Caco-2 (cell line): Measurements from ENCODE around the gene EYA3. TPM values are rescaled to one million over a fixed set of nuclear protein-coding genes. Genes with fewer than 3 reads are reported as not detected.

Source experiments
- BruUV-seq: library from RNA; stranded (reverse); fragments of 400-500 nt; replicated peaks from 2 replicates; lab custom pipeline; 2021; lab: Mats Ljungman, UMichigan
- CTCF ChIA-PET: fragments of 300-600 bp; sonication (Branson Sonifier 250); formaldehyde crosslinking; loops from one replicate; lab custom pipeline; 2022; ENCODE audit warnings: antibody characterized with exemption; lab: Charles Lee
- POLR2A ChIA-PET: fragments of 300-600 bp; sonication (Branson Sonifier 250); formaldehyde crosslinking; loops from one replicate; lab custom pipeline; 2022; ENCODE audit warnings: antibody characterized with exemption; lab: Charles Lee
- DNase-seq, 2 experiments: peaks; one replicate each; pipeline versions ENCODE4 v3.0.0 to v3.0.0-alpha.2; 2020 to 2022
- H3K27me3 ChIP-seq: replicated peaks from 2 replicates; pipeline ENCODE4 v1.6.0; 2011; ENCODE audit warnings: low read length; ENCODE audit not compliant: control insufficient read depth, insufficient read depth
- H3K36me3 ChIP-seq: 2 replicates; pipeline ENCODE4 v1.5.1; 2011; ENCODE audit warnings: low read length; ENCODE audit not compliant: control insufficient read depth, insufficient read depth
- H3K4me1 ChIP-seq: fragments of 250-450 bp; sonication (Bioruptor Pico); 2 replicates; pipeline ENCODE4 v1.5.1; 2020; ENCODE audit warnings: mild to moderate bottlenecking
- H3K4me3 ChIP-seq: 2 replicates; pipeline ENCODE4 v1.5.1; 2011; ENCODE audit warnings: low read depth, mild to moderate bottlenecking, control low read depth, low read length
- H3K9me3 ChIP-seq: fragments of 250-450 bp; sonication (Bioruptor Pico); 2 replicates; pipeline ENCODE4 v1.5.1; 2020; ENCODE audit warnings: mild to moderate bottlenecking, moderate library complexity
- H3K27ac Mint-ChIP-seq: one replicate; pipeline ENCODE4 v1.8.0; 2022; ENCODE audit warnings: mixed read lengths; ENCODE audit not compliant: unreplicated experiment
- H3K27me3 Mint-ChIP-seq: one replicate; pipeline ENCODE4 v1.8.0; 2022; ENCODE audit warnings: mixed read lengths; ENCODE audit not compliant: insufficient read depth, unreplicated experiment
- H3K36me3 Mint-ChIP-seq: one replicate; pipeline ENCODE4 v1.8.0; 2022; ENCODE audit warnings: mild to moderate bottlenecking, mixed read lengths; ENCODE audit not compliant: insufficient read depth, unreplicated experiment
- H3K4me1 Mint-ChIP-seq: one replicate; pipeline ENCODE4 v1.8.0; 2022; ENCODE audit warnings: low read depth, mixed read lengths; ENCODE audit not compliant: unreplicated experiment
- H3K4me3 Mint-ChIP-seq: one replicate; pipeline ENCODE4 v1.8.0; 2022; ENCODE audit warnings: mild to moderate bottlenecking, moderate library complexity, mixed read lengths; ENCODE audit not compliant: unreplicated experiment
- H3K9me3 Mint-ChIP-seq: one replicate; pipeline ENCODE4 v1.8.0; 2022; ENCODE audit warnings: mixed read lengths; ENCODE audit not compliant: unreplicated experiment
- intact Hi-C: fragments of 100-400 bp; cut with micrococcal nuclease; formaldehyde crosslinking; loops from one replicate; pipeline ENCODE4 v1.10.0; 2022; ENCODE audit not compliant: unreplicated experiment
- total RNA-seq: library from RNA; stranded (reverse); gene quantifications from 2 replicates; pipeline ENCODE4 v1.2.3, GENCODE V29; 2022
- TF ChIP-seq, protein P1 (sequence below), 2 experiments: fragments of 200-600 bp in 1 of 2; IDR thresholded peaks; 1 replicate in 1 of 2; 2 replicates in 1 of 2; pipeline versions ENCODE4 v1.5.1 to v1.8.0; 2011 to 2022; ENCODE audit warnings: antibody characterized with exemption in 1 of 2, control low read depth in 1 of 2, inconsistent platforms in 1 of 2, low read depth in 1 of 2, low read length in 1 of 2, mild to moderate bottlenecking in 1 of 2, moderate library complexity in 1 of 2; ENCODE audit not compliant: insufficient read depth in 1 of 2, severe bottlenecking in 1 of 2, unreplicated experiment in 1 of 2

The EYA3 gene
- total RNA-seq, 1 experiment from 2014 or later = 9.9 TPM

DNA sequence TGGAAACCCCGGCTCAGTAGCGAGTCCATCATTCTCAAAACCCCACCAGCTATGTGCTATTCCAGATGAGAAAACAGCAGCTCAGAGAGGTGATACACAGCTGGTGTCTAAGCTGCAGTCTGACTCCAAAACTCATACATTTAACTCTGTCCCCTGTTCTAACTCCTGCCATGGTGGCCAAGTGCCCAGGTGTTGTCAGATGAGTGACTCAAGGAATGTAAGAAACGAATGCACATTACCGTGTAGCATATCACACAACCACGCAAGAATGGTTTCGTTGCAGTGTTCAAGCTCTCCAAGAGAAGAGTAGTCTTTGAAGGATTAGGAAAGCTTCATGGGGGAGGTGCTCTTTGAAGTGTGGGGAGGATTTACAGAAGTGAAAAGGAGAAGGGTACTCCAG lies 133.3 kb downstream of the EYA3 start:
- Histone ChIP-seq H3K36me3 (no peaks in the 10 kb centered on the region), H3K4me3 (no peak overlapping the region), H3K9me3 (no peaks in the 10 kb centered on the region), H3K4me1 (no peaks in the 10 kb centered on the region), H3K27me3 (no peaks in the 10 kb centered on the region)
- Mint-ChIP-seq H3K9me3 (no peaks in the 10 kb centered on the region), H3K4me3 (no peak overlapping the region), H3K27ac (no peak overlapping the region), H3K36me3 (no peaks in the 10 kb centered on the region), H3K27me3 (no peaks in the 10 kb centered on the region), H3K4me1 (no peaks in the 10 kb centered on the region)
- intact Hi-C loops = no loop called here
- TF ChIP-seq, protein P1, sequence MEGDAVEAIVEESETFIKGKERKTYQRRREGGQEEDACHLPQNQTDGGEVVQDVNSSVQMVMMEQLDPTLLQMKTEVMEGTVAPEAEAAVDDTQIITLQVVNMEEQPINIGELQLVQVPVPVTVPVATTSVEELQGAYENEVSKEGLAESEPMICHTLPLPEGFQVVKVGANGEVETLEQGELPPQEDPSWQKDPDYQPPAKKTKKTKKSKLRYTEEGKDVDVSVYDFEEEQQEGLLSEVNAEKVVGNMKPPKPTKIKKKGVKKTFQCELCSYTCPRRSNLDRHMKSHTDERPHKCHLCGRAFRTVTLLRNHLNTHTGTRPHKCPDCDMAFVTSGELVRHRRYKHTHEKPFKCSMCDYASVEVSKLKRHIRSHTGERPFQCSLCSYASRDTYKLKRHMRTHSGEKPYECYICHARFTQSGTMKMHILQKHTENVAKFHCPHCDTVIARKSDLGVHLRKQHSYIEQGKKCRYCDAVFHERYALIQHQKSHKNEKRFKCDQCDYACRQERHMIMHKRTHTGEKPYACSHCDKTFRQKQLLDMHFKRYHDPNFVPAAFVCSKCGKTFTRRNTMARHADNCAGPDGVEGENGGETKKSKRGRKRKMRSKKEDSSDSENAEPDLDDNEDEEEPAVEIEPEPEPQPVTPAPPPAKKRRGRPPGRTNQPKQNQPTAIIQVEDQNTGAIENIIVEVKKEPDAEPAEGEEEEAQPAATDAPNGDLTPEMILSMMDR (IDR thresholded peaks at IDR 0.05; ENCODE audit: insufficient read depth in 1 of 2, low read depth in 1 of 2, low read length in 1 of 2, severe bottlenecking in 1 of 2, unreplicated experiment in 1 of 2) = no peak
- CTCF ChIA-PET = no interaction called here
- POLR2A ChIA-PET = no interaction called here
- no TSS peak for BruUV-seq
- no peak for DNase-seq

DNA sequence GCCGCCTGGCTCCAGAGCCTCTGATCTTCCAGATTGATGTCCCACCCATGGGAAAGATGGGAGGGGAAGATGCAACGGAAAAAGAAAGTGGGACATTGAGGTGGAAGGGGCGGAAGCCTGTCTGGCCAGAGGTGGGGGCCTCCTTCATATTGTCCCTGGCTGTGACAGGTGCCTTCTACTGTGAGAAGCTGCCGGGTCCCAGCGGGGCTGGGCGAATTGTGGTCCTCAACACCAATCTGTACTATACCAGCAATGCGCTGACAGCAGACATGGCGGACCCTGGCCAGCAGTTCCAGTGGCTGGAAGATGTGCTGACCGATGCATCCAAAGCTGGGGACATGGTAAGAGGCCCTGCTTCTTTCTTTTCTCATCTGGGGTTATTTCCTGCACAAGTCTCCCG lies 134.2 kb downstream of the EYA3 start:
- Histone ChIP-seq H3K36me3 (no peaks in the 10 kb centered on the region), H3K4me3 (no peak overlapping the region), H3K9me3 (no peaks in the 10 kb centered on the region), H3K27me3 (no peaks in the 10 kb centered on the region), H3K4me1 (no peaks in the 10 kb centered on the region)
- CTCF ChIA-PET = no interaction called here
- H3K36me3 Mint-ChIP-seq = no peaks in the 10 kb centered on the region
- H3K4me1 Mint-ChIP-seq = no peaks in the 10 kb centered on the region
- no peaks in the 10 kb centered on the region for H3K27me3 Mint-ChIP-seq
- no TSS peak for BruUV-seq
- no peak overlapping the region for H3K27ac Mint-ChIP-seq
- no peak overlapping the region for H3K4me3 Mint-ChIP-seq
- TF ChIP-seq, protein P1 (IDR thresholded peaks at IDR 0.05; ENCODE audit: insufficient read depth in 1 of 2, low read depth in 1 of 2, low read length in 1 of 2, severe bottlenecking in 1 of 2, unreplicated experiment in 1 of 2) = no peak
- DNase-seq = no peak
- POLR2A ChIA-PET = no interaction called here
- intact Hi-C loops = no loop called here
- H3K9me3 Mint-ChIP-seq = no peaks in the 10 kb centered on the region

DNA sequence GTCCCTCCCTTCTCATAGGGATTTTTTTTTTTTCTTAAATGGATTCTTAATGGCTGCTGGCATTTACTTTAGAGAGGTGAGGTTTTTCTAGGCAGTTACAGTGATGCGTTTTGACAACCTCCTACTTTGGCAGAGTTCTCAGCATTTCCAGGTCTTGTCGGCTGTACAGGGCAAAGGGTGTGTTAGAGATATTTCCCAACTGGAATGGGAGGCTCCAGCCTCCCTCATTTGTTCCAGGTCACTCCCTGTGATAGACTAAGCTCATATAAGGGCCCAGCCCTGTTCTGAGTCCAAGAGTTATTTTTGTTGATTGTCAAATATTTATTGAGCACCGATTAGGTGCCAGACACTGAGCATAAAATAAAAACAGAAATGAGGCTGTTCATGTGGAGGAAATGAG lies 136.3 kb downstream of the EYA3 start:
- Histone ChIP-seq H3K9me3 (no peaks in the 10 kb centered on the region), H3K36me3 (no peaks in the 10 kb centered on the region), H3K4me1 (no peaks in the 10 kb centered on the region), H3K4me3 (no peak overlapping the region), H3K27me3 (no peaks in the 10 kb centered on the region)
- Mint-ChIP-seq H3K36me3 (no peaks in the 10 kb centered on the region), H3K27ac (no peak overlapping the region), H3K9me3 (no peaks in the 10 kb centered on the region), H3K4me3 (no peak overlapping the region), H3K4me1 (no peaks in the 10 kb centered on the region), H3K27me3 (no peaks in the 10 kb centered on the region)
- DNase-seq = no peak
- CTCF ChIA-PET = no interaction called here
- POLR2A ChIA-PET = no interaction called here
- TF ChIP-seq, protein P1 (IDR thresholded peaks at IDR 0.05; ENCODE audit: insufficient read depth in 1 of 2, low read depth in 1 of 2, low read length in 1 of 2, severe bottlenecking in 1 of 2, unreplicated experiment in 1 of 2) = no peak
- intact Hi-C loops = no loop called here
- no TSS peak for BruUV-seq
